ENCODE results near the gene S100A11.
A peak's percentile ranks its signal among the peaks of the same experiment; 100 is the strongest.

S100A11 gene

DNA sequence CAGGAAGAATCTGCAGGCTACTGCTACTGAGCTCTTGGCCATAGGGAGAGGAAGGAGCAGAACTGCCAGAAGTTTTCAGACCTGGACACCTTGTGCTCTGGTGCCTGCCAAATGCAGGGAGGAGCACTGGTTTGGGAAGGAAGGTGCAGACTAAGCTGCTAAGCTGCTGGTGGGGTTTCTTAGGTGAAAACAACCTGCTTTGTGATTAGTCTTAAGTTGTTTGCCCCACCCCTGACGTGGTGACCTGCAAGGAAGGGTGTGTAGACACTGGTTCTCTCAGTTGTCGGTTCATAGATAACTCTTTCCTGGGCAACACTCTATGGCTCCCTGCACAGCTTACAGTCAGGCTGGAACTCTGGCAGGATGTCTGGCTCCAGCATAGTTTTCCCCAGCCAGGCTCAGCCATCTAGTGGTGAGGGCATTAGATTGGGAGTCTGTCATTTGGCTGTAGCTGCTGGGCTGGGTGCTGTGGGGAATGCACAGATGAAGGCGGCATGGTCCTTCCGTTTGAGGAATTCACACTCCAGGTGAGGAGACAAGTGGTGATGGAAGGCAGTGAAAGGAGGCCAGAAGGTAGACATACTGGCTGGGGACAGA lies 32.9 kb downstream of the S100A11 start:
- H3K4me1 Mint-ChIP-seq: peaks cover 6% of the 10 kb centered on the region in 2 donors
- H3K9me3 Mint-ChIP-seq: no peaks in the 10 kb centered on the region
- DNase-seq (no peak), ATAC-seq (replicated peaks) (no peak)
- no peak overlapping the region for H3K4me3 Mint-ChIP-seq
- no peak overlapping the region for H3K27ac Mint-ChIP-seq
- H3K36me3 Mint-ChIP-seq: no peaks in the 10 kb centered on the region
- peaks cover 30 to 63% of the 10 kb centered on the region in 2 donors for H3K27me3 Mint-ChIP-seq

DNA sequence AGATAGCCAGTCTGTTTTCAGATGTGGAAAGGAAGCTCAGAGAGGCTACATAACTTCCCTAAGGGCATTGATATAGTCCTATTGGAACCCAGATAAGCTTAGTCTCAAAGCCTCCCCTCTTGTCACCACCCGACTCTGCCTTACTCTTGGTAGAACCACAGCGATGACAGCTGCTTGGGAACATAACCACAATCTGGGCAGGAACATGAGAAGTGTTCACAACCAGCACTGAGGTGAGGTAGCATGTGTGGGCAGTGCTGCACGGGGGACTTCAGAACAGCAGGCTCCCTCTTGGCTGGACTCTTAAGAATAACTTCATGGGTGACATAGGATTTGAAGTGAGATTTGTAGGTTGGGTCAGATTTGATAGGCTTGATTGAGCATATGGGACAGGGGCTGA lies 33.8 kb downstream of the S100A11 start:
- Mint-ChIP-seq H3K36me3 (no peaks in the 10 kb centered on the region), H3K27me3 (peaks cover 30 to 56% of the 10 kb centered on the region in 2 donors), H3K4me3 (no peak overlapping the region), H3K9me3 (no peaks in the 10 kb centered on the region), H3K4me1 (peaks cover 6% of the 10 kb centered on the region in 2 donors), H3K27ac (no peak overlapping the region)
- no peak for ATAC-seq (replicated peaks)
- DNase-seq: no peak

DNA sequence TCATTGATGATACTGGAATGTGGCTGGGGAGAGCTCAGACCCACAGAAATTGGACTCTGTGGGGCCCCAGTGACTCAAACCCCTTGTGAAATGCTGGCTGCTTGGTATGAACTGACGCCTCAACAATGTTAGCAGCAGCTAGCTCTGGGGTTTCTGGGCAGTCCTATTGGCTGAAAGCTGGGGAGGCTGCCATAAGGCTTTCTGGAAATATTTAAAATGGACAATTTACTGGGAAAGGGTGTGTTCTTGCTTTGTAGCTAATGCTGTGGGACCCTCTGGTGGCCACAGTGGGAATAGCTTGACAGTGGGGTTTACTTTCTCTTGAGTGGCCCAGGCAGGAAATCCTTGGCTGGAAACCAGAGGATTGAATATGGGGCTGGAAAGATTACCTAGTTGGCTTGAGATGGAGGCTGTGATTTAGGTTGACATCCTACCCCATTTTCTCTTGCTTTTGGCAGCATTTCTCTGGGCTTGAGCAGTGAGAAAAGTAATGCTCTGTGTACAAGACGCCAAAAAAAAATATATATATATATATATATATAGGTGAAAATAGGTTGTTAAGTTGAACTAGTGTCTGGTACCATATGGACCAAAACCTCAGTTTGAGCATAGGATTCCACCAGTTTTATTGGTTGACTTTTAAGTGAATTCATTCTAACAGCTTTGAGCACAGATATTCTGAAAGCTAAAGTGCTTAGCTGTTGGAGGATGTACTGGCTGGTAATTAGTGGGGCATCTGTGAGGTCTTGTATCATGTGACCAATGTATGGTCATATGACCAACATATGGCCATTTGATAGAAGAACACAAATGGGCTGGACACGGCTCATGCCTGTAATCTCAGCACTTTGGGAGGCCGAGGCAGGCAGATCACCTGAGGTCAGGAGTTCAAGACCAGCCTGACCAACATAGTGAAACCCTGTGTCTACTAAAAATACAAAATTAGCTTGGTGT lies 34.9 kb downstream of the S100A11 start:
- no peaks in the 10 kb centered on the region for H3K36me3 Mint-ChIP-seq
- H3K4me3 Mint-ChIP-seq: no peak overlapping the region
- peak; percentile 47 for DNase-seq
- peak; percentile 58 to 63 for ATAC-seq (replicated peaks)
- peaks cover 34 to 51% of the 10 kb centered on the region in 2 donors for H3K27me3 Mint-ChIP-seq
- H3K27ac Mint-ChIP-seq: no peak overlapping the region
- H3K9me3 Mint-ChIP-seq: no peaks in the 10 kb centered on the region
- H3K4me1 Mint-ChIP-seq: peaks cover 4 to 6% of the 10 kb centered on the region in 2 donors

DNA sequence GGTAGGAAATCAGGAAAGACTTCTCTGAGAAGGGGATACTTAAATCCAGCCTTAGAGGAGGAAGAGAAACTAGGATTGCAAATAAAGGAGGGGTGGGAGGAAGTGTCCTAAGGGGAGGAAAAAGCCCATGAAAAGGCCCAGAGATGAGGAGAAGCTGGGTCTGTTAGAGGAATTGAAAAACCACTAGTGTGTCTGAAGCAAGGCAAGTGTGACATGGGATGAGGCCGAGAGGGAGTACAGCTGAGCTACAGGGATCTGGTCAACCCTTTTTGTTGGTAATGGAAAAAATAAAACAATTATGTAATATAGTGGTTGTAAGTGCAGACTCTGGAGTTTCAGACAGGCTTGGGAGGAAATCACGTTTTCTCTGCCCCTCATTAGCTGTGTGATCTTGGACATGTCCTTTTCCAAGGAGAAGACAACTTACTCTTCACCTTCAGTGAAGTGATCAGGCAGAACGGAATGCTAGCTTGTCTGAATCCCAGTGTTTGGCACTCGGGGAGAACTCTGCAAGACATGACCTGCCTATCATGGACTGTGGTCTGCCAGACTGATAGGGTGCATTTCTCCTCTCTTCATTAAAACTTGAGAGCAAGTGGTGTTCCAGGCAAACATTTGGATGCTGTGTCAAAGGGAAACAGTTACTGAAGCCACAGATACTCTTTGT lies 35.7 kb downstream of the S100A11 start:
- H3K9me3 Mint-ChIP-seq: no peaks in the 10 kb centered on the region
- no peak overlapping the region for H3K4me3 Mint-ChIP-seq
- no peak overlapping the region for H3K27ac Mint-ChIP-seq
- peaks cover 34 to 43% of the 10 kb centered on the region in 2 donors for H3K27me3 Mint-ChIP-seq
- peaks cover 4 to 6% of the 10 kb centered on the region in 2 donors for H3K4me1 Mint-ChIP-seq
- H3K36me3 Mint-ChIP-seq: no peaks in the 10 kb centered on the region
- ATAC-seq (replicated peaks): no peak
- no peak for DNase-seq

DNA sequence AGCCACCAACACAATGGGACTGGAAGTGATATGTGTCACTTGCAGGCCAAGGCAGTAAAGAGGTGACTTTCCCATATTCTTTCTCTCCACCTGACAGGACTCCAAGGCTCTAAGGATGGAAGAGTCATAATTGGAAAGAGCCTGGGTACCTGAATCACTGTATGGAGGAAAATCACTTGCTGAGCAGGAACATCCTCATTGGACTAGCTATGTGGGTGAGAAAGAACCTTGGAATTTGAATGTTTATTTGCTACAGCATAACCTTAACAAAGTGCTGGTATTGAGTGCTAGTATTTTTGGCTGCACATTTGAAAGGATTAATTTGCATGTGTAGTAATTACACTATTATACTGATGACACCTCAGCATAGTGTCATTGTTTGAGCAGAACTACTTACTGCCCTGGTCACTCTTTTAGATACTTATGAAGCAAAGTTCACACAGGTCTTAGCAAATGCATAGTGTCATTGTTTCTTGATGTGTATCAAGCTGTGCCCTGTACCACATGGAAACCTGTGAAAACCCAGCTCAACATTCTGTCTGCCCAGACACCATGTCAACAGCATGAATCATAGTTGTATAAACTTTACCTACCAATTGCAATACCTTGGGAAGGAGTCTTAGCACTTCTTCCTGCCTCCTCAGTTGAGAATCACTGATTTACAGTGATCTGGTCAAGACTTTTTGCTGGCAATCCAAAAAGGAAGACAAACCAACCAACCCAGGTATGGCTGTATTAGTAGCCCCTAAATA lies 38.0 kb downstream of the S100A11 start:
- no peaks in the 10 kb centered on the region for H3K9me3 Mint-ChIP-seq

DNA sequence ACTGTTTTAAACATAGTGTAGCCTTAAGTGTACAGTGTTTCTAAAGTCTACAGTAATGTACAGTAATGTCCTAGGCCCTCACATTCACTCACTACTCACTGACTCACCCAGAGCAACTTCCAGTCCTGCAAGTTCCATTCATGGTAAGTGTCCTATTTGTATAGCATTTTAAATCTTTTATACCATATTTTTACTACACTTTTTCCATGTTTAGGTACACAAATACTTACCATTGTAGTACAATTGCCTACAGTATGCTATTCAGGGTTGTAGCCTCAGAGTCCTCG lies 39.6 kb downstream of the S100A11 start:
- H3K4me1 Mint-ChIP-seq: peaks cover 14 to 26% of the 10 kb centered on the region in 2 donors
- no peaks in the 10 kb centered on the region for H3K36me3 Mint-ChIP-seq
- no peak for ATAC-seq (replicated peaks)
- H3K9me3 Mint-ChIP-seq: no peaks in the 10 kb centered on the region
- H3K27me3 Mint-ChIP-seq: peaks cover 17 to 19% of the 10 kb centered on the region in 2 donors
- no peak for DNase-seq
- H3K4me3 Mint-ChIP-seq: no peak overlapping the region
- no peak overlapping the region for H3K27ac Mint-ChIP-seq

More for the DNA sequence above, 38.0 kb downstream of the S100A11 start:
- H3K36me3 Mint-ChIP-seq: no peaks in the 10 kb centered on the region
- peaks cover 7 to 14% of the 10 kb centered on the region in 2 donors for H3K4me1 Mint-ChIP-seq
- peaks cover 27 to 28% of the 10 kb centered on the region in 2 donors for H3K27me3 Mint-ChIP-seq
- no peak for ATAC-seq (replicated peaks)
- no peak overlapping the region for H3K4me3 Mint-ChIP-seq
- DNase-seq: no peak
- H3K27ac Mint-ChIP-seq: no peak overlapping the region

DNA sequence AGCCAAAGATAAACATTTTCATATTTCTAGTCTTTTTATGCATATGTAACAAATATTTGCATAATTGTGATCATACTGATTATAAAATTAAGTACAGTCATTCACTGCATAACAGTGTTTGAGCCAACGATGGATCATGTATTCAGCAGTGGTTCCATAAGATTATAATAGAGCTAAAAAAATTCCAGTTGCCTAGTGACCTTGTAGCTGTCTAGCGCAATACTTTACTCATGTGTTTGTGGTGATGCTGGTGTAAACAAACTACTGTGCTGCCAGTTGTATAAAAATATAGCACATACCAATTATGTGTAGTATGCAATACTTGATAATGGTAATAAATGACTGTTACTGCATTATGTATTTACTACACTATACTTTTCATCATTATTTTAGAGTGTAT lies 41.0 kb downstream of the S100A11 start:
- no peak overlapping the region for H3K4me3 Mint-ChIP-seq
- H3K4me1 Mint-ChIP-seq: peaks cover 14 to 31% of the 10 kb centered on the region in 2 donors
- no peak overlapping the region for H3K27ac Mint-ChIP-seq
- peaks cover 7 to 17% of the 10 kb centered on the region in 2 donors for H3K27me3 Mint-ChIP-seq
- DNase-seq: no peak
- no peak for ATAC-seq (replicated peaks)
- no peaks in the 10 kb centered on the region for H3K9me3 Mint-ChIP-seq
- H3K36me3 Mint-ChIP-seq: no peaks in the 10 kb centered on the region

DNA sequence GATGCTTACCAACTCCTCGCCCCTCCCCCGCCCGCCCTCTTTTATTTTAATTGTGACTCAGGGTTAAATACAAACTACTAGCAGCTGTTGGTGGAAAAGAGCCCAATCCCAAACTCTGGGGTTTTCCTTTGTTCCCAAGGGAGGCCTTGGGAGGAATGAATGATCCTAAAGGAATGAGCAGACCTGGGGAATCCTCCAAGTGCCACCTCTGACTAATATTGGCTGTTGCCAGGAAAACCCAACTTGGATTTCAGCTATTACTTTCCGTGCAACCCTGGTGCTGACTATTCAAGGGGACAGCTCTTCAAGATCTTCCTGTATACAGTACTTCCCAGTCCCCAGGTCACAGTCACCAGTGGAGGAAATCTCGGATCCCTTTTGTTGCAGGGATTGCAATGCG lies 41.8 kb downstream of the S100A11 start:
- Mint-ChIP-seq H3K4me3 (peak overlapping the region in 1 of 2 donors; percentile 39), H3K9me3 (no peaks in the 10 kb centered on the region), H3K4me1 (peaks cover 13 to 28% of the 10 kb centered on the region in 2 donors), H3K27ac (peak overlapping the region; percentile 69), H3K36me3 (no peaks in the 10 kb centered on the region), H3K27me3 (peaks cover 0 to 13% of the 10 kb centered on the region in 2 donors)
- ATAC-seq (replicated peaks) (no peak), DNase-seq (no peak)

DNA sequence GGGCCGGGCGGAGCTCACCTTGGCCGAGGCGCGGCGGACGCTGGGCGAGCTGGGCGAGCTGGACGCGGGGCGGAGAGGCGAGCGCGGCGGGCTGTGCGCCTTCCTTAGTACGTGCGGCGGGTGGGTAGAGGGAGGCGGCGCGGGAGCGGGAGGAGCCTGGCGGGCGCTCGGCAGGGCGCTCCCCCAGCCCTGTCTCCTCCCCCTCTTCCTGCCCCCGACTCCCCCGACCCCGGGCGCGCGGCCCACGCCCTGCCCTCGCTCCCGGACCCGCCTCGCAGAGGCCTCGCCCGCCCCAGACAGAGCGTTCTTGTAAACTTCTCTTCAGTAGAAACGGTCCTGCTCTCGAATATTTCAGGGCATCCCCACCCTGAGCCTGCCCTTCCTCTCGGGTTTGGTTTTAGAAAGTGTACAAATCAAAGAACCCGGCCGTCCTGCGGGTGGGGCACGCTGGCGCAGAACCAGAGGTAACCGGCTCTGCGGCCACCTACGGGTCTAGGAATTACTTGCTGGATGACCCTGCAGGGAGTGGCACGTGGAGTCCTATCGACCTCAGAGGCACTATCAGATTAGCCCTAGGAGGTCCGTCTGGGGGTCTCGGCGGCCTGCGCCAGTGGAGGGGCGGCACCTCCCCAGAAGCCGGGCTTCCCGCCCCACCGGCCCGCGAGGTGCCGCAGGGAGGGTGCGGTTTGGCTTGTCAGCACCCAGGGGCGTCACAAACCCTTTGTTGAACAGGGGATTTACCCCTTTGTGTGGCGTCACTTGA lies 42.9 kb downstream of the S100A11 start, which contains the start of gene S100A10:
TSS of gene S100A10 (minus strand) at position 126 of the 763 bp plus-strand sequence. CDS start 7,629 bp downstream, outside the sequence.
- H3K4me1 Mint-ChIP-seq: peaks cover 13 to 36% of the 10 kb centered on the region in 2 donors
- DNase-seq: peak; percentile 42

DNA sequence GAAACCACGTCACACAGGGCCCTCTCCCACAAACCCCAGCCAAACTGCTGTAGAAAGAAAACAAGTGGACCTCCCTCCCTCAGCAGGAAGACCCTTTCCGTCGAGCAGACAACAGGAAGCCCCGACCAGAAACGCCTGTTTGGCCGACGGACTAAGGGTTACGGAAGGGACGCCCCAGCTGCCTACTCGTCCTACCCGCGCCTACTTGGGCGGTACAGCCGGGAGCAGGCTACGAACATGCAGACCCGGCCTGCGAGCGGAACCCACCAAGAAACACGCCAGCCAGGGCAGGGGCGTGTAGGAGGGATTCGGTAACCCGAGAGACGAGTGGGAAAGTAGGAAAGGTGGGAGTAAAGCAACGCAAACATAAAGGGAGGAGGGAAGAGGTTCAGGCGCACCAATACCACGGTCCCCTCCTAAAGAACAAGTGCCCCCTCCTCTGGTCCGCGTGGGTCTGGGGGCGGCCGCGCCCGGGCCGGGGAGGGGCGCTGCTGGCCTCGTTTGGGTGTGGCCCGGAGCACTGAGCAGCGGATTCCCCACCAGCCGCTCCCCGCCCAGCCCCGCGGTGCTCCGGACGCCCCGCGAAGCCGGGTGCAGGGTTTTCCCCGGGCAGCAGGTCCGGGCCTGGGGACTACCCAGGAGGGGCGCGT lies 43.6 kb downstream of the S100A11 start:
- Mint-ChIP-seq H3K27ac (peak overlapping the region; percentile 96), H3K4me3 (peak overlapping the region; percentile 95 to 96), H3K27me3 (peaks cover 0 to 6% of the 10 kb centered on the region in 2 donors), H3K36me3 (no peaks in the 10 kb centered on the region), H3K4me1 (peaks cover 13 to 41% of the 10 kb centered on the region in 2 donors), H3K9me3 (no peaks in the 10 kb centered on the region)
- DNase-seq: no peak
- peak; percentile 47 to 61 for ATAC-seq (replicated peaks)

More for the DNA sequence above, 42.9 kb downstream of the S100A11 start, which contains the start of gene S100A10:
- Mint-ChIP-seq H3K4me3 (peak within 1 kb of the TSS; percentile 95 to 96), H3K36me3 (no peaks in the 10 kb centered on the region), H3K9me3 (no peaks in the 10 kb centered on the region), H3K27ac (peak within 1 kb of the TSS; percentile 96), H3K27me3 (peaks cover 0 to 9% of the 10 kb centered on the region in 2 donors)
- peak; percentile 70 to 71 for ATAC-seq (replicated peaks)

DNA sequence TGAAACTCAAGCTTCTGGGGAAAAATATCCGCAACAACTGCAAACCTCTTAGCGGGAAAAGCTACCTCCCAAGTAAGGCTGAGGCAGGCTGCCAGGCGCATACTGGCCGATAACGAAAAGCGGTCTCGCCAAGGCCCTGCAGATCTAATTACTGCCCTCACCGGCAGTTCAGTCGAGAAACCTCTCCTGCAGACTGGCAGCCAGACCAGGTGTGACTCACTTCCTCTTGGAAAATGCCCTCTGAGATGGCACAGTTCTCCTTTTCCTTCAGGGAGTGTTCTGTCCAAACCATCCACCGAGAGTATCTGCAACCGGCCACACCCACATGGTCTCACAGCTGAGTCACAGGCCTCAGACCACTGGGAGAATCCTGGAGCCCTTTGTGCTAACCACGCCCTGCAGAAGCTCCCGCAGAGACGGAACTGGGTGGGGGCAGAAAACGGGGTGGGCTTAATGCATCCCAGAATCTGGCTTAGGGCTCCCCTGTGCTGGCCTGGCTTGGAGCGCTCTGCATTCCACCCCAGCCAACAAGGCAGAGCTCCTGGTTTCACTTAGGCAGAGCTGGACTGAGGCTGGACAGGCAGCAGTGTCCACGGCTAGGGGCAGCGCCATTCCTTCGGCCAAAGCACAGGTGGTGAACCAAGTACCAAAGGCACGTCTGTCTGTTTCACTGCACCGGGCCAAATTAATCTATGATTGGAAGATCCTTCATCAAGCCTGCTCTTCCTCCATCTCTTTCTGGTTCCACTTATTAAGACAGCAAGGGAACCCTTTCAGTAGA lies 44.3 kb downstream of the S100A11 start:
- no peaks in the 10 kb centered on the region for H3K27me3 Mint-ChIP-seq
- peaks cover 13 to 41% of the 10 kb centered on the region in 2 donors for H3K4me1 Mint-ChIP-seq
- DNase-seq (peak; percentile 39), ATAC-seq (replicated peaks) (peak; percentile 20 to 30)
- H3K36me3 Mint-ChIP-seq: no peaks in the 10 kb centered on the region
- peak overlapping the region; percentile 95 to 96 for H3K4me3 Mint-ChIP-seq
- no peaks in the 10 kb centered on the region for H3K9me3 Mint-ChIP-seq
- H3K27ac Mint-ChIP-seq: peak overlapping the region; percentile 96

DNA sequence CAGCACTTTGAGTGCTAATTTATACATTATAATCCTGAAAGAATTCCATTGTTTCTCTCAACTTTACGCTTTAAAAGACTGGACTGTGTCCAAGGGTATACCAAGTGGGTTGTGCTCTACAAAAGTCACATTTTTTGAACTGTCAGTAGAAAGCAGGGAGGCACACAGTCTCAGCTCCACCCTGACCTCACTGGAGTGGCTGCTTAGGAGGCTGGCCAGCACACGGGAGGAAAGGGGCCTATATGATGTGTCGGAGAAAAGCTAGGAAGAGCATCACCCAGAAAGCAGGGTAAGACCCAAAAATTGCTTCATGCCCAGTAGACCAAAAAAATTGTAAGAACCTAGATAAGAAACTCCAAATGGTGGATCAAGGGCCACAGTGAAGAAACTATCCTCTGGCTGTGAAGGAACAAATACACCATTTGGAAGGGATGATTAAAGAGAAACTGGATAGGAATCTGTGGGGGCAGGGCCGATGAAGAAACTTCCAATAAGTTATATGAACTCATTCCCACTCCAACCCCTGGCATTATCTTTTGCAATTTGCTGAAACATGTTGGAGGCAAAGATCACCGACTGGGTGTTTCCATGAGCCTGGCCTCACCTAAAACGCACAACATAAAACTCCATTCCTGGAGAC lies 45.0 kb downstream of the S100A11 start:
- no peaks in the 10 kb centered on the region for H3K27me3 Mint-ChIP-seq
- ATAC-seq (replicated peaks) (no peak), DNase-seq (no peak)
- H3K36me3 Mint-ChIP-seq: no peaks in the 10 kb centered on the region
- no peak overlapping the region for H3K27ac Mint-ChIP-seq
- H3K9me3 Mint-ChIP-seq: no peaks in the 10 kb centered on the region
- H3K4me3 Mint-ChIP-seq: peak overlapping the region in 1 of 2 donors; percentile 50
- peaks cover 13 to 41% of the 10 kb centered on the region in 2 donors for H3K4me1 Mint-ChIP-seq
